Ovary (tissue), 3 donors: Measurements from ENCODE around the gene MICAL2.

Experiments
- CTCF ChIP-seq, 3 donors: fragments of 450-650 bp in 2 of 3; fragments of 200-600 bp in 1 of 3; IDR thresholded peaks; one replicate each; pipeline versions ENCODE4 v1.5.1 to v1.8.0; 2016 to 2022; ENCODE audit warnings: antibody characterized with exemption in 3 of 3, mild to moderate bottlenecking in 1 of 3
- EP300 ChIP-seq: sonication (generic); formaldehyde crosslinking; IDR thresholded peaks from one replicate; pipeline ENCODE4 v1.6.1; 2017; ENCODE audit warnings: antibody characterized with exemption
- POLR2A ChIP-seq: fragments of 450-650 bp; IDR thresholded peaks from one replicate; pipeline ENCODE4 v1.6.1; 2017; ENCODE audit warnings: antibody characterized with exemption, mild to moderate bottlenecking, moderate library complexity
- donor health status: DM: no; HTN: no; CAD: no.

GRCh38 chr11:12210200-12210599, 99.8 kb downstream of the MICAL2 start:
- TF ChIP-seq CTCF (IDR thresholded peaks at IDR 0.05) (no peak), POLR2A (no peak), EP300 (no peak)
